ENCODE measurements around the gene GALNT2. TPM values are rescaled to one million over a fixed set of nuclear protein-coding genes. Genes with fewer than 3 reads are reported as not detected.

Gene GALNT2
- total RNA-seq, 1 experiment from 2014 or later = 141 TPM

DNA sequence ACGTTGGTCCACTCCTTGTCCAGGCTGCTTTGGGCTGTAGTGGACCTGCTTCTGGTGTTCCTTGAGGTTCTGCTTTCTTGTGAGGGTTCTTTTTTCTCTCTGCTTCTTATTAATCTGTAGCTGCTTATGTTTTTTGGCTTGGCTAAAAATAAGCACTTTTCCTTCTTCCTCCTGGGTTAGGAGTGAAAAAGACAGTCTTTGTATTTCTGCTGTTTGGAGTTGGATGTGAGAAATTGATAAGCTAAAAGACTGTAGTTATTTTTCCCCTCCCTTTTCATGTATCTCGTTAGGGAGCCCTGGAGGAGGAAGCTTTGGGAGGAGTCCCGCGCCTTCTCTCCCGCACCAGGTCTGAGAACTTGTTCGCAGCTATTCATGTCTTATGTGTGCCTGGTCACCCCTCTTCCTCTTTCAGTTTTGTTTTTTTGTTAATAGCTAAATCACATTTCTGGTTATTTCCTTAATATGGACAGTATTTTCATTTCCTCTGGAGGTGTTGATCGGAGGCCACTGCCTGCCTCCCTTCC lies 79.0 kb downstream of the GALNT2 start:
- peaks cover 32% of the 10 kb centered on the region for H3K4me1 Mint-ChIP-seq (ENCODE audit: low read depth, unreplicated experiment)
- CTCF ChIA-PET = interaction anchor here (0.6 kb wide), 1 partner anchor 257 kb away, joined by 3 read pairs; no protein-coding TSS in a partner anchor
- intact Hi-C loops (cut with micrococcal nuclease; ENCODE audit: unreplicated experiment) = no loop called here
- no peaks in the 10 kb centered on the region for H3K36me3 Mint-ChIP-seq (ENCODE audit: insufficient read depth, unreplicated experiment)
- DNase-seq = no peak
- H3K4me3 Mint-ChIP-seq (ENCODE audit: low read depth, unreplicated experiment) = no peak overlapping the region
- no peaks in the 10 kb centered on the region for H3K27me3 Mint-ChIP-seq (ENCODE audit: unreplicated experiment)
- H3K9me3 Mint-ChIP-seq (ENCODE audit: low read depth, unreplicated experiment) = no peaks in the 10 kb centered on the region
- TF ChIP-seq, protein P1, sequence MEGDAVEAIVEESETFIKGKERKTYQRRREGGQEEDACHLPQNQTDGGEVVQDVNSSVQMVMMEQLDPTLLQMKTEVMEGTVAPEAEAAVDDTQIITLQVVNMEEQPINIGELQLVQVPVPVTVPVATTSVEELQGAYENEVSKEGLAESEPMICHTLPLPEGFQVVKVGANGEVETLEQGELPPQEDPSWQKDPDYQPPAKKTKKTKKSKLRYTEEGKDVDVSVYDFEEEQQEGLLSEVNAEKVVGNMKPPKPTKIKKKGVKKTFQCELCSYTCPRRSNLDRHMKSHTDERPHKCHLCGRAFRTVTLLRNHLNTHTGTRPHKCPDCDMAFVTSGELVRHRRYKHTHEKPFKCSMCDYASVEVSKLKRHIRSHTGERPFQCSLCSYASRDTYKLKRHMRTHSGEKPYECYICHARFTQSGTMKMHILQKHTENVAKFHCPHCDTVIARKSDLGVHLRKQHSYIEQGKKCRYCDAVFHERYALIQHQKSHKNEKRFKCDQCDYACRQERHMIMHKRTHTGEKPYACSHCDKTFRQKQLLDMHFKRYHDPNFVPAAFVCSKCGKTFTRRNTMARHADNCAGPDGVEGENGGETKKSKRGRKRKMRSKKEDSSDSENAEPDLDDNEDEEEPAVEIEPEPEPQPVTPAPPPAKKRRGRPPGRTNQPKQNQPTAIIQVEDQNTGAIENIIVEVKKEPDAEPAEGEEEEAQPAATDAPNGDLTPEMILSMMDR (IDR thresholded peaks at IDR 0.05; ENCODE audit: unreplicated experiment) = no peak
- H3K27ac Mint-ChIP-seq (ENCODE audit: unreplicated experiment) = no peak overlapping the region
- no TSS peak for BruUV-seq (replicated peaks)

- DNase-seq = no peak
- Mint-ChIP-seq H3K27ac (ENCODE audit: unreplicated experiment) (no peak overlapping the region), H3K4me1 (ENCODE audit: low read depth, unreplicated experiment) (peaks cover 32% of the 10 kb centered on the region), H3K4me3 (ENCODE audit: low read depth, unreplicated experiment) (no peak overlapping the region), H3K36me3 (ENCODE audit: insufficient read depth, unreplicated experiment) (no peaks in the 10 kb centered on the region), H3K9me3 (ENCODE audit: low read depth, unreplicated experiment) (no peaks in the 10 kb centered on the region), H3K27me3 (ENCODE audit: unreplicated experiment) (no peaks in the 10 kb centered on the region)
- intact Hi-C loops (cut with micrococcal nuclease; ENCODE audit: unreplicated experiment) = no loop called here
- TF ChIP-seq, protein P1 (IDR thresholded peaks at IDR 0.05; ENCODE audit: unreplicated experiment) = no peak
- CTCF ChIA-PET = interaction anchor here (0.6 kb wide), 1 partner anchor 257 kb away, joined by 3 read pairs; no protein-coding TSS in a partner anchor
- no TSS peak for BruUV-seq (replicated peaks)
Measured at GRCh38 chr1:230146709-230147108, 79.7 kb downstream of the GALNT2 start.

DNA sequence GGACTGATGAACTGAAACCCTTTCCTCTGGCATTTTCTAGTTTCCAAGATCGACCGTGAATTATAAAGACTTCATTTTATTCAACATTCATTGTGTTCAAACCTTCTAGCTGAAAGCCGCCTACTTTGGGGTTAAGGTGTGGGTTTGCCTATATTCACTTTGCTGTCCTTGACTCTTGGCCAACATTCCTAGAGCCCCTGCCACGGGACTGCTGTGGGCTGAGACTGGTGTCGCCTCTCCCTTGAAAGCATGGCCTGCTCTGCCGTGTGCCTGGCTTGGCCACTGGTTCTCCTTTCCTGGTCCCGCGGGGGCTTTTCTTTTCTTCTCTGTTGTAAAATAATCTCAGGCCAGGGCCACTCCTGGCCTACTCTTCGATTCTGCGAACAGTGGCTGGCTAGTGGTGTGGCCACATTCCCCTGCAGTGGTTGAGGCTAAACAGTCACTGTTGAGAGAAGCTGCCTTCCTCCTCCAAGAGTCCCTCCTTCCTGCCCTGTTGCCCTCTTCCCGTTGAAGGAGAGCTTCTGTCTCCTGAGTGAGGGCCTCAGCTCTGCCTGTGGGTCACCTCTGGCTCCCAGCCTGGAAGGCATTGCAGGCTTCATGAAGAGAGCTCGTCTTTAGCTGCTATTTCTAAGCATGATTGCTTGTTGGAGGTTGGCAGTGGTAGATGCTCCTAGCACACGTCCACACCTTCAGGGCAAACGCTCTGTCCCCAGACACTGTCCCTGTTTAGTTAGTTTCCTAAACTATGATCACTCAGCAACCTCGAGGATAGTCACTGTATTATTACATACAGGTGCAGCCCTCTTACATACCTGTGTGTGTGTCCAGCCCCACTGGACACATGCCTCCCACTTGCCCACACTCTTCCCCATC lies 80.5 kb downstream of the GALNT2 start:
- Mint-ChIP-seq H3K27ac (ENCODE audit: unreplicated experiment) (no peak overlapping the region), H3K4me3 (ENCODE audit: low read depth, unreplicated experiment) (no peak overlapping the region), H3K36me3 (ENCODE audit: insufficient read depth, unreplicated experiment) (no peaks in the 10 kb centered on the region), H3K27me3 (ENCODE audit: unreplicated experiment) (no peaks in the 10 kb centered on the region), H3K9me3 (ENCODE audit: low read depth, unreplicated experiment) (no peaks in the 10 kb centered on the region), H3K4me1 (ENCODE audit: low read depth, unreplicated experiment) (peaks cover 32% of the 10 kb centered on the region)
- TF ChIP-seq, protein P1 (IDR thresholded peaks at IDR 0.05; ENCODE audit: unreplicated experiment) = no peak
- BruUV-seq (replicated peaks) = no TSS peak
- CTCF ChIA-PET = interaction anchor here (1.1 kb wide), 1 partner anchor 25 kb away, joined by 4 read pairs; no protein-coding TSS in a partner anchor
- DNase-seq = no peak
- intact Hi-C loops (cut with micrococcal nuclease; ENCODE audit: unreplicated experiment) = no loop called here

- Mint-ChIP-seq H3K4me3 (ENCODE audit: low read depth, unreplicated experiment) (no peak overlapping the region), H3K4me1 (ENCODE audit: low read depth, unreplicated experiment) (peaks cover 32% of the 10 kb centered on the region), H3K27ac (ENCODE audit: unreplicated experiment) (no peak overlapping the region), H3K36me3 (ENCODE audit: insufficient read depth, unreplicated experiment) (no peaks in the 10 kb centered on the region), H3K9me3 (ENCODE audit: low read depth, unreplicated experiment) (no peaks in the 10 kb centered on the region), H3K27me3 (ENCODE audit: unreplicated experiment) (no peaks in the 10 kb centered on the region)
- TF ChIP-seq, protein P1 (IDR thresholded peaks at IDR 0.05; ENCODE audit: unreplicated experiment) = no peak
- no peak for DNase-seq
- CTCF ChIA-PET = interaction anchor here (1.1 kb wide), 1 partner anchor 26 kb away, joined by 4 read pairs; no protein-coding TSS in a partner anchor
- intact Hi-C loops (cut with micrococcal nuclease; ENCODE audit: unreplicated experiment) = no loop called here
- no TSS peak for BruUV-seq (replicated peaks)
Measured at GRCh38 chr1:230148126-230148652, 81.2 kb downstream of the GALNT2 start.

Data from Calu3 (cell line).